OCI-M2 (cell line): ENCODE data around the gene HS3ST3A1.
"Not testable (repeated sequence)": the region's sequence is repeated elsewhere in the genome, so short reads cannot be mapped to it uniquely, and the experiment has no call there.

Experiments
- DNase-seq: peaks from one replicate; lab custom pipeline; 2025; ENCODE audit not compliant: unreplicated experiment; lab: John Stamatoyannopoulos, UW

The HS3ST3A1 gene

GRCh38 chr17:13496553-13497056, 105.1 kb downstream of the HS3ST3A1 start:
- not testable (repeated sequence) for DNase-seq

GRCh38 chr17:13495423-13495822, 106.3 kb downstream of the HS3ST3A1 start:
- no peak for DNase-seq

GRCh38 chr17:13492737-13493122, 109.0 kb downstream of the HS3ST3A1 start:
- no peak for DNase-seq

GRCh38 chr17:13491916-13492736, 109.6 kb downstream of the HS3ST3A1 start:
- no peak for DNase-seq

GRCh38 chr17:13491491-13491890, 110.2 kb downstream of the HS3ST3A1 start:
- DNase-seq = no peak

- no peak for DNase-seq
These were observed 110.7 kb downstream of the HS3ST3A1 start for GRCh38 chr17:13490906-13491482.

- no peak for DNase-seq
These were observed 111.3 kb downstream of the HS3ST3A1 start for GRCh38 chr17:13490427-13490826.

GRCh38 chr17:13485327-13485726, 116.4 kb downstream of the HS3ST3A1 start:
- no peak for DNase-seq

- DNase-seq = no peak
These were observed 117.7 kb downstream of the HS3ST3A1 start for GRCh38 chr17:13484020-13484419.

- DNase-seq = no peak
These were observed 120.9 kb downstream of the HS3ST3A1 start for GRCh38 chr17:13480877-13481276.

GRCh38 chr17:13478326-13478830, 123.4 kb downstream of the HS3ST3A1 start:
- DNase-seq = no peak

GRCh38 chr17:13477180-13477611, 124.5 kb downstream of the HS3ST3A1 start:
- no peak for DNase-seq

- DNase-seq = no peak
These were observed 125.0 kb downstream of the HS3ST3A1 start for GRCh38 chr17:13476720-13477119.

- no peak for DNase-seq
These were observed 126.0 kb downstream of the HS3ST3A1 start for GRCh38 chr17:13475574-13476223.

- DNase-seq = no peak
These were observed 127.5 kb downstream of the HS3ST3A1 start for GRCh38 chr17:13474073-13474800.

- no peak for DNase-seq
These were observed 136.1 kb downstream of the HS3ST3A1 start for GRCh38 chr17:13465678-13466077.

GRCh38 chr17:13462673-13463124, 139.0 kb downstream of the HS3ST3A1 start:
- DNase-seq = no peak

GRCh38 chr17:13462146-13462545, 139.6 kb downstream of the HS3ST3A1 start:
- no peak for DNase-seq

- DNase-seq = no peak
These were observed 141.3 kb downstream of the HS3ST3A1 start for GRCh38 chr17:13460261-13461000.

GRCh38 chr17:13457783-13458182, 143.9 kb downstream of the HS3ST3A1 start:
- DNase-seq = no peak
